SK-N-MC (cell line): Measurements from ENCODE around the gene RNU1-1.

ENCODE experiments used
- EZH2 ChIP-seq: fragments of 200-600 bp; sonication (generic); IDR thresholded peaks from one replicate; pipeline ENCODE4 v1.6.1; 2017; ENCODE audit warnings: antibody characterized with exemption
- POLR2AphosphoS5 ChIP-seq: IDR thresholded peaks from 2 replicates; pipeline ENCODE4 v1.6.1; 2012; ENCODE audit warnings: mild to moderate bottlenecking, low read depth, low read length, borderline replicate concordance

DNA sequence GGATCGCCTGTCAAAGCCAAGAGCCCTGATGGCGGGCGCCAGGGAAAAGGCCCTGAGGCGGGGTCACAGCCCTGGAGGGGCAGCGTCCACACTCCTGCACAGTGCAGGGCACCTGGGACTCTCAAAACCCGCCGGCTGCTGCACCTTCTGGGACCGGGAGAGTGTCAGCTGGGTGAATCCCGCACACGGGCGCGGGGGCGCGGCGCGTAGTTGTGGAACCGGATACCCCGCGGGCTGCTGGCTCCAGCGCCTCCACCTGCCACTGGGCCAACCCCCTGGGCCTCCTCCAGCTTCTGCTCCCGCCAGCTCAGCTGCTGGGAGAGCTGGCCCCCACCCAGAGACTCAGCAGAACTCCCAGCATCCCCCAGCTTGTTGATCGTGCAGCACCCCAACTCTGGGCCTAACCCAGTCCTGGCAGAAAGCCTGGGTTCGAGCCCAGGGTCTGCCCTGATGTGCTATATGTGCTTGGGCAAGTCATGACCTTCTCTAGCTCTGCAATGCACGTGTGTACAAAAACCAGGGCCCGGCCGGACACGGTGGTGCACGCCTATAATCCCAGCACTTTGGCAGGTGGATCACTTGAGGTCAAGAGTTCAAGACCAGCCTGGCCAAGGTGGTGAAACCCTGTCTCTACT, 39.8 kb downstream of the RNU1-1 start:
- TF ChIP-seq EZH2, result no peak
- TF ChIP-seq POLR2AphosphoS5, result no peak
